Ectodermal cell (in vitro differentiated cells): ENCODE measurements around the gene SERPINB7.

Source experiments
- H3K27ac ChIP-seq: 2 replicates; pipeline ENCODE4 v1.7.0; 2013; ENCODE audit warnings: mild to moderate bottlenecking, low read depth, low read length; ENCODE audit not compliant: insufficient read depth, poor library complexity, severe bottlenecking
- H3K27me3 ChIP-seq: 2 replicates; pipeline ENCODE4 v1.7.0; 2013; ENCODE audit warnings: mild to moderate bottlenecking, low read length; ENCODE audit not compliant: insufficient read depth, control insufficient read depth, poor library complexity, severe bottlenecking
- H3K36me3 ChIP-seq: one replicate; pipeline ENCODE4 v1.7.0; 2013; ENCODE audit warnings: low read length; ENCODE audit not compliant: control insufficient read depth, insufficient read depth
- H3K4me1 ChIP-seq: one replicate; pipeline ENCODE4 v1.7.0; 2013; ENCODE audit warnings: low read length; ENCODE audit not compliant: control insufficient read depth, insufficient read depth
- H3K4me3 ChIP-seq: 2 replicates; pipeline ENCODE4 v1.7.0; 2013; ENCODE audit warnings: low read depth, low read length, control low read depth; ENCODE audit not compliant: insufficient read depth
- H3K9me3 ChIP-seq: 2 replicates; pipeline ENCODE4 v1.7.0; 2013; ENCODE audit warnings: mild to moderate bottlenecking, low read length, moderate library complexity; ENCODE audit not compliant: control insufficient read depth
- WGBS, 2 experiments: methylation state at CpG; one replicate each; pipeline ENCODE4 v1.1.7; 2013; ENCODE audit warnings: missing lambda C conversion rate in 2 of 2; 5-methylcytosine and 5-hydroxymethylcytosine counted together

The SERPINB7 gene

DNA sequence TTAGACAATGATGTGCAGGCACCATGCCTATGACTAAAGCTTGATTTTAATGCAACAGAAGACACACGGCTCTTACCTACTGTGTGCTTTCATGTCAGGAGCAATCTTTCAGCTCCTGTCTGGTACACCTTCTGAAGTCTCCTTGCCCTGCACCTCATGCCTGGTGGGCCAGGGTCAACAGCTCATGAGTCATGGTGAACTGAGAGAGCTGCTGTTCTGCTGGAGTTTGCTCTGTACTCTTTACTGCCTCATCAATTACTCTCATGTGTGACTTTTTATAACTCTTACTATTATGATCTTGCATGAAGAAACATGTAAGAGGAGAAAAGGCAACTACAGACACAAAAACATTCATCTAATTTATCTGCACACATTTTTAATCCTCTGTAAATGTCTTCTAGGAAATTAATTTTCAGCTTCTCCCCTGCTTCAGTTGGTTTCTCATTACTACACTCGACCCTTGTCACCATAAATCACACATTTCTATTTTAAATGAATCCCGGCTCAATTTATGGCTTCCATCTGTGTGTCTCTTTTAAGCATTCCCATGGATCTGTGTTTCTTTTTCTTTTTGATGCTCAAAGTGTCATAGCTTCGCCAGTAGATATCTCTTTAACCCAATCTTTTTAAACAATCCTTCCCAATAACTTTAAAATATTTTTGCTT lies 9.7 kb downstream of the SERPINB7 start:
- H3K27ac ChIP-seq: no peak overlapping the region
- WGBS, 2 experiments: 92 to 93% methylated on average over 4 of the region's 4 CpGs
- H3K4me3 ChIP-seq: no peak overlapping the region
- H3K27me3 ChIP-seq: no peaks in the 10 kb centered on the region
- no peaks in the 10 kb centered on the region for H3K9me3 ChIP-seq
- no peaks in the 10 kb centered on the region for H3K4me1 ChIP-seq
- H3K36me3 ChIP-seq: no peaks in the 10 kb centered on the region

DNA sequence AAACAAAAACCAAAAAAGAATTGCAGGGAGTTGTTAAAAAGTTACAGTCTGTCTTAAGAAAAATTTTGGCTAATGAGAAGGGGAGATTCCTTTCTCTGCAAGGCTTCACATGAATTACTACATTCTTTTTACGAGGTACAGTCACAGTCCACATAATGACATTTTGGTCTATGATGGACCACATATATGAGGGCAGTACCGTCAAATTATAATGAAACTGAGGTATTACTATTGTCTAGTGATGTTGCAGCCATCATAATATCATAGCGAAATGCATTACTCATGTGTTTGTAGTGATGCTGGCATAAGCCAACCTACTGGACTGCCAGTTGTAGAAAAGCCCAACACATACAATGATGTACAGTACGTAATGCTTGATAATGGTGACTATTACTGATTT lies 12.5 kb downstream of the SERPINB7 start:
- Histone ChIP-seq H3K27me3 (no peaks in the 10 kb centered on the region), H3K4me1 (no peaks in the 10 kb centered on the region), H3K4me3 (no peak overlapping the region), H3K27ac (no peak overlapping the region), H3K9me3 (no peaks in the 10 kb centered on the region), H3K36me3 (no peaks in the 10 kb centered on the region)
- WGBS, 2 experiments: 95 to 99% methylated on average over 3 to 4 of the region's 4 CpGs

DNA sequence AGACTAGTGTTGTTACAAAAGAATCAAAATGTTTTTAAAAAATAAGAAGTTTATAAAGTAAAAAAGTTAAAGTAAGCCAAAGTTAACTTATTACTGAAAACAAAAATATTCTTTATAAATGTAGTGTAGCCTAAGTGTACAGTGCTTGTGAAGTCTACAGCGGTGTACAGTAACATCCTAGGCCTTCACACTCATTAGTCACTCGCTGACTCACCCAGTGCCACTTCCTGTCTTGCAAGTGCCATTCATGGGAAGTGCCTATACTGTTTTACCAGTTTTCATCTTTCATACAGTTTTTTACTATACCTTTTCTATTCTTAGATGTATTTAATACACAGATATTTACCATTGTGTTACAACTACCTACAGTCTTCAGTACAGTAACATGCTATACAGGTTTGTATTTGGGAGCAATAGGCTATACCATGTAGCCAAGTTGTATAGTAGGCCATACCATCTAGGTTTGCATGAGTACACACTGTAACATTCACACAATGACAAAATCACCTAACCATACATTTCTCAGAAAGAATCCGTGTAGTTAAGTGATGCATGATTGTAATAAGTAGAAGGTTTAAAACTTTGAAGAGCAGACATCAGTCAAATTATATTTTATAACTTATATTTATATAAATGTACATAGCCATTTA lies 13.4 kb downstream of the SERPINB7 start:
- no peaks in the 10 kb centered on the region for H3K4me1 ChIP-seq
- no peaks in the 10 kb centered on the region for H3K27me3 ChIP-seq
- H3K36me3 ChIP-seq: no peaks in the 10 kb centered on the region
- WGBS, 2 experiments: 86 to 99% methylated on average over 2 of the region's 3 CpGs
- H3K27ac ChIP-seq: no peak overlapping the region
- H3K4me3 ChIP-seq: no peak overlapping the region
- no peaks in the 10 kb centered on the region for H3K9me3 ChIP-seq

DNA sequence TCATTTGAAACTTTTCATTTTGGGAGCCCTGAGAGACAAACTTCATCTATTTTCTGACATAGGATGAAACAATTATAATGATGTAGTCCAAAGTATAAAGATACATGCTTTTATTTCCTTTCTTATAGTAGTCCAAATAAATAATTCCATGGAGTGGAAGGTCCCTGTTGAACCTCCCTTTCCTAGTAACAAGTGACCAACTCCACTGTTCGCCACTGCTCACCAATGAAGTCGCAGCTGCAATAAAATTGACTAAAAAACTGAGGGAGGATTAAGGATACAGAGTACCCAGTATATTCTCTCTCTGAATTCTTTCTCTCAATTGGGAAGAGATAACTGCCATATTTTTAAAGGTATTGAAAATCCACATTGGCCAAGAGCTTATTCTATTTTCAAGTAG lies 14.1 kb downstream of the SERPINB7 start:
- H3K27me3 ChIP-seq: no peaks in the 10 kb centered on the region
- H3K9me3 ChIP-seq: no peaks in the 10 kb centered on the region
- no peaks in the 10 kb centered on the region for H3K4me1 ChIP-seq
- H3K27ac ChIP-seq: no peak overlapping the region
- whole genome bisulfite sequencing, 2 experiments: 60 to 93% methylated on average over 1 to 2 of the region's 2 CpGs
- H3K36me3 ChIP-seq: no peaks in the 10 kb centered on the region
- H3K4me3 ChIP-seq: no peak overlapping the region

DNA sequence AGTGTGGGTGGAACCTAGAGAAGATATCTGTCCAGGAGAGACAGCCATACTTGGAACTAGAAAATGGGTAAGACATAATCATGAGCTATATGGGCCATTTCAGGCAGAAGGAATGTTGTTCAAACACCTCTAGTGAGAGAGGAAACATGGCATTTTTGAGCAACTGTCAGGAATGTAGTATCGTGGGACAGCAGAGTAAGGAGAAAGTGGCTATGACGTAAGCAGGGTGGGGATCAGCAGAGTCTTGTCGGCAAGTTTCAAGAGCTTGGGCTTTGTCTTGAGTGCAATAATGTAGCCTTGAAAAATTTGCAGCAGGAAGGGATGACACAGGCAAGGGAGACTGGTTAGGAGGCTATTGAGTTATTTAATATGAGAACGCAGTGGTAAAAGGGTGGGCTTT lies 20.4 kb downstream of the SERPINB7 start:
- no peak overlapping the region for H3K4me3 ChIP-seq
- WGBS, 2 experiments: 94 to 95% methylated on average over 3 to 4 of the region's 4 CpGs
- H3K4me1 ChIP-seq: no peaks in the 10 kb centered on the region
- H3K27ac ChIP-seq: no peak overlapping the region
- no peaks in the 10 kb centered on the region for H3K27me3 ChIP-seq
- H3K9me3 ChIP-seq: no peaks in the 10 kb centered on the region
- H3K36me3 ChIP-seq: no peaks in the 10 kb centered on the region

DNA sequence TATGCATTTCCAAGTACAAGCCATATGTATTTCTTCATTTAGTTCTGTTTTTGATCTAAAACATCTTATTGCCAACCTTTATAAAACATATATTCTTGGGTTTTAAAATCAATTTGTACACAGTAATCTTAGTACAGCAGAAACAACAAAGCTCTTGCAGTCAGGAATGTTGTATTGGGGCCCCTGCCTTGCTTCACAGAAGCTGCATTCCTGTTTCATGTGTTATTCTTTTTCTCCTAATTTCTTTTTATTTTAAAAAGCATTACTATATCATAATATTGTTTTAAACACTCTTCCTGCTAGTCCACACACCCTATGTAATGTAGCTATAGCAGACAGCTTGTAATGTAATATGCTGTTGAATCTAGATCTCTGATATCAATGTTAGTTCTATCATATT lies 24.0 kb downstream of the SERPINB7 start:
- no peaks in the 10 kb centered on the region for H3K27me3 ChIP-seq
- no peaks in the 10 kb centered on the region for H3K36me3 ChIP-seq

DNA sequence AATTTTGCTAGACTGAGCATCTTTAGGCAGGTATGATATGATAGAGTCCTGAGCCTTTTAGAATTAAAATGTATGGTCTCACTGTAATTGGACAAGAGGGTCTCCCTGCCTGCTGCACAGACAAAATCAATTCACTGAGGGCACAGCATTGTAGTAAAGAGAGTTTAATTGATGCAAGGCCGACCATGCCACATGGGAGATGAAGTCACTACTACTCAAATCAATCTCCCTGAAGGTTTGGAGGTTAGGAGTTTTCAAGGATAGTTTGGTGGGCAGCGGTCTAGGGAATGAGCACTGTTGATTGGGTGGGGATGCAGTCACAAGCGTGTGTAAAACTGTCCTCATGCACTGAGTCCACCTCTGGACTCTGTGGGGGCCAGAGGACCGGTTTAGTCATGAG lies 26.1 kb downstream of the SERPINB7 start:
- H3K27ac ChIP-seq: no peak overlapping the region
- no peak overlapping the region for H3K4me3 ChIP-seq
- WGBS, 2 experiments: 92 to 99% methylated on average over 4 of the region's 4 CpGs
- H3K9me3 ChIP-seq: no peaks in the 10 kb centered on the region
- H3K36me3 ChIP-seq: no peaks in the 10 kb centered on the region
- no peaks in the 10 kb centered on the region for H3K4me1 ChIP-seq
- H3K27me3 ChIP-seq: no peaks in the 10 kb centered on the region

More for the DNA sequence above, 24.0 kb downstream of the SERPINB7 start:
- no peak overlapping the region for H3K4me3 ChIP-seq
- H3K27ac ChIP-seq: no peak overlapping the region
- H3K4me1 ChIP-seq: no peaks in the 10 kb centered on the region
- no peaks in the 10 kb centered on the region for H3K9me3 ChIP-seq

DNA sequence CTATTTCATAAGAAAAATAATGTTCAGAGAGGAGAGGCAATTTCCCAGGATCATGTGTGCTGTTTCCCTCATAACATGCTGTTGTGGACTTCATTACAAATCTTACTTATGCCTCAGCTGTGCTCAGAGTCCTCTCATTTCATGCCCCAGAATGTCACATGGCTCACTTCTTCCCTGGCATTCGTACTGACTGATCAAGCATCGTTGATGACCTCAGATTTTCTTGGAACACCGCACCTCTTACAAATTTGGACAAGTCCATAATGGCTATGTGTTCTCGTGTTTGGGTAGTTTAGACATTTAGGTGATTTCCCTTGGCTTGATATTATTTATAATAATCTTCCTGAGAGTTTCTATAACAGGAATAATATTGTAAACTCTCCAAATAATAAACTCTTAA lies 32.9 kb downstream of the SERPINB7 start:
- H3K9me3 ChIP-seq: no peaks in the 10 kb centered on the region
- H3K4me1 ChIP-seq: no peaks in the 10 kb centered on the region
- no peaks in the 10 kb centered on the region for H3K36me3 ChIP-seq
- H3K27me3 ChIP-seq: no peaks in the 10 kb centered on the region
- no peak overlapping the region for H3K4me3 ChIP-seq
- H3K27ac ChIP-seq: no peak overlapping the region
- 93 to 96% methylated on average over 3 to 4 of the region's 4 CpGs for WGBS, 2 experiments

DNA sequence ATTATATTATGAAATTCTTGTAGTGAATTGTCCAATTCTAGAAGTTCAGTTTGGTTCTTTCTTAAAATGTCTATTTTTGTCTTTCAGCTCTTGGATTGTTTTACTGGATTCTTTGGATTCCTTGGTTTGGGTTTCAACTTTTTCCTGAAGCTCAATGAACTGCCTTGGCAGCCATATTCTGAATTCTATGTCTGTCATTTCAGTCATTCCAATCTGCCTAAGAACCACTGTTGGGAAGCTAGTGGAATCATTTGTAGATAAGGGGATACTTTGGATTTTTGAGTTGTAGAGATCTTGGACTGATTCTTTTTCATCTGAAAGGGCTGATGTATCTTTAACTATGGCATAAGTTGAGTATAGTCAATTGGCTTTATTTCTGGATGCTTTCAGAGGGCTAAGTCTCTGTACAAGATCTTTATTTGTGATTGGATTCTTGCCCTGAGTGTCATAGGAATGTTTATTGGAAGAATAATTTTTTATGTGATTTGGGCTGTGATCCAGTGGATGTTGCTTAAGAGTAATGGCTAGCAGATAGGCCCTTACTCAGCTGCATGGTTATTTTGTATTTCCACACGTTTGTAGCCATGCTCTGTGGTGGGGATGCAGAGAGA lies 42.3 kb downstream of the SERPINB7 start:
- no peaks in the 10 kb centered on the region for H3K4me1 ChIP-seq
- no peaks in the 10 kb centered on the region for H3K36me3 ChIP-seq
- H3K27ac ChIP-seq: no peak overlapping the region
- no peak overlapping the region for H3K4me3 ChIP-seq
- WGBS, 2 experiments: 78 to 89% methylated on average over 1 of the region's 1 CpG
- H3K27me3 ChIP-seq: no peaks in the 10 kb centered on the region
- no peaks in the 10 kb centered on the region for H3K9me3 ChIP-seq

DNA sequence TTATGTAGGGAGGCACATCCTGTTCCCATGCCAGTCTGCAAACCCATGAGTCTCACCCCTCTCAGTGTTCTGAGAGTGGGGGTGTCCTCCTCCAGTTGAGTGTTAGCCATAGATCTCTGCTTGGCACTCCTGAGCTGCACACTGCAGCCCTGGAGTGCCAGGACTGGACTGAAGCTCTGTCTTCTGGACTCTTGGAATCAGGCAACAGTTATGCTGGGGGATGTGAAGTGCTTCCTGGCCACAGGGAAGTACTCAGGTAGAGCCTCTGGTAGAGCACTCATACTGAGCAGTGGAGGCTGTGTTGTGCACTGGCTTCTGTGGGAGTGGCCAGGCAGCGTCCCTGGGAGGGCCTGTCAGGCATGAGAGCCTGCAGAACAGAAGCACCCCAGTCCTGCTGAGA lies 43.0 kb downstream of the SERPINB7 start:
- Histone ChIP-seq H3K4me3 (no peak overlapping the region), H3K36me3 (no peaks in the 10 kb centered on the region)
- 84 to 88% methylated on average over 1 of the region's 1 CpG for WGBS, 2 experiments

More for the DNA sequence above, 43.0 kb downstream of the SERPINB7 start:
- H3K27me3 ChIP-seq: no peaks in the 10 kb centered on the region
- H3K4me1 ChIP-seq: no peaks in the 10 kb centered on the region
- no peaks in the 10 kb centered on the region for H3K9me3 ChIP-seq
- H3K27ac ChIP-seq: no peak overlapping the region
